DMS53 treated with DMSO at 0.1 percent for 48 hours (cell line): Measurements from ENCODE around the gene PLD4.
A peak's percentile ranks its signal among the peaks of the same experiment; 100 is the strongest.
"Not testable (repeated sequence)": the region's sequence is repeated elsewhere in the genome, so short reads cannot be mapped to it uniquely, and the experiment has no call there.

Experiments used
- DNase-seq: peaks from one replicate; lab custom pipeline; 2025; ENCODE audit not compliant: unreplicated experiment; lab: John Stamatoyannopoulos, UW

The PLD4 gene

DNA sequence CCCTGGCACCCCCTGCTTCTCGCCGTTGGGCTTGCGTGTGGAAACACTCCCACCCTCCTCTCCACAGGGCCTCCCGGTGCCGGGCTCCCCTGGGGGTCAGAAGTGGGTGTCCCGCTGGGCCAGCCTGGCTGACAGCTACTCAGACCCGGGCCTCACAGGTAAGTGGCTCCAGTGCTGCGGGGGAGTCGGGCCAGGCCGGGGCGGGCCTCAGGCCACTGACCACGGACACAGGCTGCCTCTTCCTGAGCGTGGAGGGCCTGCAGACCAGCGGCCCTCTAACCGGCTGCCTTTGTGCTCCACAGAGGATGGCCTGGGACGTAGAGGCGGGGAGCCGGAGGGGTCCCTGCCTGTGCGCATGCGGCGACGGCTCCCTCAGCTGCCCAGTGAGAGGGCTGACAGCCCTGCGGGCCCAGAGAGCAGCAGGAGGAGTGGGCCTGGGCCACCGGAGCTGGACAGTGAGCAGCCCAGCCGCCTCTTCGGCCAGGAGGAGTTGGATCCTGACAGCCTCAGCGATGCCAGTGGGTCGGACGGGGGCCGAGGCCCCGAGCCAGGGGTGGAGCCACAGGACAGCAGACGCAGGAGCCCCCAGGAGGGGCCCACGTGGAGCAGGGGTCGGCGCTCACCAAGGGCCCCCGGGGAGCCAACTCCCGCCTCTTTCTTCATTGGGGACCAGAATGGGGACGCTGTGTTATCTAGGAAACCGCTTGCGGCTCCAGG, 38.5 kb upstream of the PLD4 start:
- no peak for DNase-seq

DNA sequence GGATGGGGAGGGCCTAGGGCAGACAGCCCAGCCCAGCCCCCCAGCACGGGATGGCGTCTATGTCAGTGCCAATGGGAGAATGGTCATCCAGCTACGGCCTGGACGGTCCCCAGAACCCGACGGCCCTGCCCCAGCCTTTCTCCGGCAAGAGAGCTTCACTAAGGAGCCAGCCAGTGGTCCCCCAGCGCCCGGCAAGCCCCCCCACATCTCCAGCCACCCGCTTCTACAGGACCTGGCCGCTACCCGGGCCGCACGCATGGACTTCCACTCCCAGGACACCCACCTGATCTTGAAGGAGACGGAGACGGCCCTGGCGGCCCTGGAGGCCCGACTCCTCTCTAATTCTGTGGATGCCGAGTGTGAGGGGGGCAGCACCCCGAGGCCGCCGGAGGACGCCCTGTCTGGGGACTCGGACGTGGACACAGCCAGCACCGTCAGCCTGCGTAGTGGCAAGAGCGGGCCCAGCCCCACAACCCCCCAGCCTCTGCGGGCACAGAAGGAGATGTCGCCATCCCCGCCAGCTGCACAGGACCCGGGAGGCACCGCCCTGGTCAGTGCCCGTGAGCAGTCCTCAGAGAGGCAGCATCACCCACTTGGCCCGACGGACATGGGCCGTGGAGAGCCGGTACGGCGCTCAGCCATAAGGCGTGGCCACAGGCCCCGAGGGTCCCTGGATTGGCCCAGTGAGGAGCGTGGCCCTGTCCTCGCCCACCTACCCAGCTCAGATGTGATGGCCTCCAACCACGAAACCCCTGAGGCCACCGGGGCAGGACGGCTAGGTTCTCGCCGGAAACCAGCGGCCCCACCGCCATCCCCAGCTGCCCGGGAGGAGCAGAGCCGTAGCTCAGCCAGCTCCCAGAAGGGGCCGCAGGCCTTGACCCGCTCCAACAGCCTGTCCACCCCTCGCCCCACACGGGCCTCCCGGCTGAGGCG, 37.7 kb upstream of the PLD4 start:
- DNase-seq: no peak

GRCh38 chr14:104887623-104888488, 36.8 kb upstream of the PLD4 start:
- no peak for DNase-seq

DNA sequence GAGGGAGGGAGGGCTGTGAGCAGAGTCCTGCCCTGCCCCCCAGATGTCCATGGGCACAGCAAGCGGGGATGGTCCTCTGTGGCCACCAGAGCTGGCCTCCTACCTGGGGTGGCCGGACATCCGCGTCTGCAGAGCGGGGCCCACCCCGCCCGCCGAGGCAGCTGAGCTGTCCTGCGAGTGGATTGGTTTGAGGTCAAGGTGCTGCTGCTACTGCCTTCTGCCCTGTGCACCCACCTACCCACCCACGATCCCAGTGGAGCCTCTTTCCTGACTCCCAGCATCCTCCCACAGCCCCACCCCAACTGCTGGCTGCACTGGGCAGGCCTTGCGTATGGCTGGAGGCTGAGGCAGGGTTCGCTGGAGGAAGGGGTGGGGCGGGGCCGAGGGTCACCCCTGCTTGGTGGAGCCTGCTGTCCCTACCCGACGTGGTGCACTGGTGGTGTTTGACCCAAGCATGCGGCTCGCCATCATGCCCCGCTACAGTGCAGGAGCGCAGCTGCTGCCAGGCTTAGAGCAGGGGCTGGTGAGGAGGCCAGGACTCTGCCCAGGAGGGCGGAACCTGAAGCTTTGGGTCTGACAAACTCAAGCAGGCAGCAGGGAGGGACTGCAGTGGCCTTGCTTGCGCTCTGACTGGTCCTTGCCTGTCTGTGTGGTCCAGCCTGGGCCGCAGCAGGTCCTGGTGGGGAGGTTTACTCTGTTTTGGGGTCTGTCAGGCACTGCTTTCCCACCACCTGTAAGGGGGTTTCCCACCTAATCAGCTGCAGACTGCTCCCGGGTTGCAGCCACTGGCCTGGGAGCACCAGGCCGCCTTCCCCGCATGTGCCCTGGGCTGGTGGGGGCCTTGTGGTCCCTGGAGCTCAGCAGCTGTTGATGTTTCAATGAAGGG, 35.9 kb upstream of the PLD4 start:
- no peak for DNase-seq

- no peak for DNase-seq
Observed at GRCh38 chr14:104889375-104889757, 35.3 kb upstream of the PLD4 start.

DNA sequence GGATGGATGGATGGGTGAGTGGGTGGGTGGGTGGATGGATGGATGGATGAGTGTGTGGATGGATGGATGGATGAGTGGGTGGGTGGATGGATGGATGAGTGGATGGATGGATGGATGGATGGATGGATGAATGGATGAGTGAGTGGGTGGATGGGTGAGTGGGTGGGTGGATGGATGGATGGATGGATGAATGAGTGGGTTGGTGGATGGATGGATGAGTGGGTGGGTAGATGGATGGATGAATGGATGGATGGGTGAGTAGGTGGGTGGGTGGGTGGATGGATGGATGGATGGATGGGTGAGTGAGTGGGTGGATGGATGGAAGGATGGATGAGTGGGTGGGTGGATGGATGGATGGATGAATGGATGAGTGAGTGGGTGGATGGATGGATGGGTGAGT, 34.4 kb upstream of the PLD4 start:
- DNase-seq: not testable (repeated sequence)

DNA sequence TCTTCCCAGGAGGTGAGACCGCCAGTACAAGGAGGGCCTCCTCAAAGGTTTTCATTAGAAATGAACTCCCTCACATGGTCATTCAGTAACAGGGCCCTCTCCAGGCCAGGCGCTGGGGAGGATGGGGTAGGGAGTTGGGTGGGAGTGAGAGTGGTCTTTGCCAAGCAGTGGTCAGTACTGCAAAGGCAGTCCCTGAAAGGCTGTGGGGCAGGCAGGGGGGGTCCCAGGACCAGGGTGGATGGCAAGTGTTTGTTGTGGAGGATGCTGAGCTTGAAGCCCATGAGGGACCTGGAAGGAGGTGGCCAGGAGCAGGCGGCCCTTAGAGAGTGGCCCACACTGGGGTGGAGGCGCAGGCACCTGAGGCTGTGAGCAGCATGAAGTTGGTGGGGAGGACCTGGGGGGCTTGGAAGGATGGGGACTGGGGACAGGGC, 33.5 kb upstream of the PLD4 start:
- DNase-seq: no peak

DNA sequence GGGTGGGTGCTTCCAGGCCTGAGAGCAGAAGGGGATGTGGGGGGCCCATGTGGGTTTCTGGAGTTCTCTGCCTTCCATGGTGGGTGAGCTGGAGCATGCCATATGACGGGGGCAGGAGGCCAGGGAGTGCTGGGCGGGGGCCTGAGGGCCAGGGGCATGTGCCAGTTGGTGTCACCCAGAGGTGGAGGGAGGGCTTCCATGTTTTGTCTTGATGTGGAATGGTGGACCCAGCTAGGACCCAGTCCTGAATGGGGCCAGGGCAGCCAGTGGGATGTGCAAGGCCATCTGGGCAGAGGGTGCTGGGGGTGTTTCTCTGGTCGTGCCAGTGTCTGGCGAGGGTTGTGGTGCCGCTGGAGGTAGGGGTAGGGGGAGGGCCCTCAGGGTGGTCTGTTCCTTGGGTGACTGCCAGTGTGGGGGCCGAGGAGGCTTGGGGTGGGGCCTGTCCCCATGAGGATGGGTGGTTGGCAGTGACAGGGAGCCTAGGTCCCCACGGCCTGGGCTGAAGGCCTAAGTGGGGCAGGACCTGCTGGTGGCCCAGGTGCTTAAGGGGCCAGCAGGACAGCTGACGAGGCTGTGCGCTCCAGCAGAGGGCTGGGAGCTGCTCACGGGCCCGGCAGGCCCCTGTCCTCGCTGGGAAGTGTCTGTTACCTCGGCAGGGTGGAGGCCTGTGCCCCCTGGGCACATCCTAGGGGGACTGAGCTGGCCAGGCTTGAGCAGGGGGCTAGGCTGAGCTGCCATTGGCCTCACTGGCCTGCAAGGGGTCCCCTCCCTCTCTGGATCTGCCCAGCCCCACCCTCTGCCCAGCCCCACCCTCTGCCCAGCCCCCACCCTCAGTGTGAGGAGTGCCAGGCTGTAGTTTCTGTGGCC, 32.8 kb upstream of the PLD4 start:
- DNase-seq: no peak

DNA sequence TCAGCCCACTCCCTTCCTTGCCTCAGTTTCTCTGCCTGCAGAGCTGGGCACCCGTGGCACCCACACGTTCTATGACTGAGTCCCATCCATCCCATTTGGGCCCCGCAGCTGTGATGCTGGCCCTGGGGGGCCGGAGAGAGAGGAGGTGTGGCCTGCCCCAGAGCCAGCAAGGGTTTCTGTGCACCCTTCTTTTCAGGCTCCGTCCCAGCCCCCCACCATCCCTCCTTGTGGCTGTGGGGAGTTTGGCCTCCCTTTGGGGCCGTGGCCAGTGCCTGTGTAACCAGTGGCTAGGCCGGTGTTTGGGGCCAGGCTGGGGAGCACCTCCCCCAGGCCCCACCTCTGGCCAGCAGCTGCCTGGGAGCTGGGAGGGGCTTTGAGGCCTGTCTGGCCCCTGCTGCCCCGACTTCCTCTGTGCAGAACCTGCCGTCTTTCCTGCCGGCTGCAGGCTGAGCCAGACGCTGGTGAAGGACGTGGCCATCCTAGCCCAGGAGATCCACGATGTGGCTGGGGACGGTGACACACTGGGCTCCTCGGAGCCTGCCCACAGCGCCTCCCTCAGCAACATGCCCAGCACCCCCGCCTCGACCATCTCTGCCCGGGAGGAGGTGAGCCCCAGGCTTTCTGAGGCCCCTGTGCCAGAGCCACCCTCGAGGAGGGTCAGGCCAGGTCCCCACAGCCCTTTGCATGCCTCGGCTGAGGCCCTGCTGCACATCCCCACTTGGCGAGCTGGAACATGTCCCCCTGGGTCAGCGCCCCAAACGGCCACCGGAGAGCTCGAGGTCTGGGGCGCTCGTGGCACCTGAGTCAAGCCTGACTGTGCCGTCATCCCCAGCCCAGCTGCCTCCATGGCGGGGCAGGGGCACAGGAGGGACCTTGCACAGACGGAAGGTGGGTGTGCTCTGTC, 31.9 kb upstream of the PLD4 start:
- DNase-seq: no peak

- DNase-seq: no peak
Observed at GRCh38 chr14:104893435-104894207, 31.1 kb upstream of the PLD4 start.

GRCh38 chr14:104894331-104895206, 30.1 kb upstream of the PLD4 start:
- DNase-seq: no peak

- DNase-seq: no peak
Observed at GRCh38 chr14:104895207-104895785, 29.4 kb upstream of the PLD4 start.

- peak; percentile 80 for DNase-seq
Observed at GRCh38 chr14:104895786-104896661, 28.7 kb upstream of the PLD4 start.

DNA sequence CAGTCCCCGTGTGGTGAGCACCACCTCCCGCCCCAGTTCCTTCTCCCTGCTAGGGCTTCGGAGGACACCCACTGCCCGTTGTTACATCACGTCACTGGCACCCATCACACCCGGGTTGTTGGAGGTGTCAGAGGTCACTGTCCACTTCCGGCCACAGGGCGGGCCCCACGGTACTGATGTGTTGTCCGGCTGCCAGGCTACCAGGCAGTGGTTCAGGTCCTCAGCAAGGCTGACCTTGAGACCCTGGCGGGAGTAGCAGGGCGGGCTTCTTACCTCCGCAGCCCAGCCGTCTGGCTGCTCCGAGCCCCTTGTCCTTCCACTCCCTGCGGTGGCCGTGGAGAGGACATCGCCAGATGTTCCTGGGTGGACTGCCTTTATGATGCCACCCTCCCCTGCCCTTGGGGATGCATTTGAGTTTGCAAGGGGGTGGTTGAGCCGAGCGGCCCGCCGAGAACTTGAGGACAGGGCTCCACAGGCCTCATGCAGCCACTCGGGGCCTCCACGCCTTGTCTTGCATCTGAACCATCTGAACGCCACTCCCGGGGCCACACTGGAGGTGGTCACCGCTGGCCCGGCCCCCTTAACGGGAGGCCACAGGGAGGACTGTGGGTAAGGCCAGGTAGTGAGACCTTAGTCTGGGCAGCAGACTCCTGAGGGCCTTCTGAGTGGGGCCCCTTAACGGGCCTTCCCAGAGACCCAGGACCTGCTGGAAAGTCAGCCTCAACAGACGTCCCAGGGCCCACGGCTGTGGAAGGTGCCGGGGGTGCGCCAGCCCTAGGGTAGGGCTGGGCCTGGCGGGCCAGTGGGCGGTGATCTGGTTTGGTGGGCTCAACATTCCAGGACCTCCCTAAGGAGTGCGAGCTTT, 27.1 kb upstream of the PLD4 start:
- DNase-seq: no peak
